Astrocyte (in vitro differentiated cells and primary cell): ENCODE results near the gene TIAM2.

ENCODE experiments used
- CTCF ChIP-seq: IDR thresholded peaks from 2 replicates; pipeline ENCODE4 v1.5.1; 2011; ENCODE audit warnings: low read depth, mild to moderate bottlenecking, inconsistent platforms, low read length, moderate library complexity; ENCODE audit not compliant: insufficient read depth
- EZH2 ChIP-seq: IDR thresholded peaks from 2 replicates; pipeline ENCODE4 v1.6.1; 2012; ENCODE audit warnings: mild to moderate bottlenecking, low read length, inconsistent platforms; ENCODE audit not compliant: insufficient read depth

- TF ChIP-seq CTCF (no peak), EZH2 (no peak)
Observed at GRCh38 chr6:155040154-155040553, 45.0 kb downstream of the TIAM2 start.
